Measurements from ENCODE around the gene GATA2.

Gene GATA2

DNA sequence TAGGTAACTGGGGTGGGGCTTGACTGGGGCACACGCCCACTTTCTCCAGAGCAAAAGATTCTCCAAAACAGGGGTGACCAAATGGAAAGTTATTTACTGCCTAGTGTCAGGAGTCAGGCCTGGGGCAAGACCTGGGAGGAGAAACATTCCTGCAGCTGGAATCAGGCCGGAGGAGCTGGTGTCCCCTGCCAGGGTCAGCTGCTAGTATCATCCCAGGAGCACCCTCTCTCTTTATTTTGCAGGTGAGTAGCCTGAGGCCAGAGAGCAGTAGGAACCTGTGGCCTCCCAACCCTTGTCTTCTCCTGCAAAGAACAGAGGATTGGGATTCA is 59.2 kb downstream of the GATA2 start:
- no peak for DNase-seq (ENCODE audit: extremely low read depth, insufficient read length)
- Histone ChIP-seq H3K27me3 (replicated peaks; ENCODE audit: control insufficient read depth, insufficient read depth, low read length) (peaks cover 2% of the 10 kb centered on the region), H3K4me3 (replicated peaks; ENCODE audit: low read depth, low read length) (no peak overlapping the region), H3K36me3 (ENCODE audit: control insufficient read depth, insufficient read depth, low read length) (no peaks in the 10 kb centered on the region)
- TF ChIP-seq, protein P1, sequence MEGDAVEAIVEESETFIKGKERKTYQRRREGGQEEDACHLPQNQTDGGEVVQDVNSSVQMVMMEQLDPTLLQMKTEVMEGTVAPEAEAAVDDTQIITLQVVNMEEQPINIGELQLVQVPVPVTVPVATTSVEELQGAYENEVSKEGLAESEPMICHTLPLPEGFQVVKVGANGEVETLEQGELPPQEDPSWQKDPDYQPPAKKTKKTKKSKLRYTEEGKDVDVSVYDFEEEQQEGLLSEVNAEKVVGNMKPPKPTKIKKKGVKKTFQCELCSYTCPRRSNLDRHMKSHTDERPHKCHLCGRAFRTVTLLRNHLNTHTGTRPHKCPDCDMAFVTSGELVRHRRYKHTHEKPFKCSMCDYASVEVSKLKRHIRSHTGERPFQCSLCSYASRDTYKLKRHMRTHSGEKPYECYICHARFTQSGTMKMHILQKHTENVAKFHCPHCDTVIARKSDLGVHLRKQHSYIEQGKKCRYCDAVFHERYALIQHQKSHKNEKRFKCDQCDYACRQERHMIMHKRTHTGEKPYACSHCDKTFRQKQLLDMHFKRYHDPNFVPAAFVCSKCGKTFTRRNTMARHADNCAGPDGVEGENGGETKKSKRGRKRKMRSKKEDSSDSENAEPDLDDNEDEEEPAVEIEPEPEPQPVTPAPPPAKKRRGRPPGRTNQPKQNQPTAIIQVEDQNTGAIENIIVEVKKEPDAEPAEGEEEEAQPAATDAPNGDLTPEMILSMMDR (IDR thresholded peaks at IDR 0.05; ENCODE audit: insufficient read depth, low read length, poor library complexity, severe bottlenecking) = no peak

DNA sequence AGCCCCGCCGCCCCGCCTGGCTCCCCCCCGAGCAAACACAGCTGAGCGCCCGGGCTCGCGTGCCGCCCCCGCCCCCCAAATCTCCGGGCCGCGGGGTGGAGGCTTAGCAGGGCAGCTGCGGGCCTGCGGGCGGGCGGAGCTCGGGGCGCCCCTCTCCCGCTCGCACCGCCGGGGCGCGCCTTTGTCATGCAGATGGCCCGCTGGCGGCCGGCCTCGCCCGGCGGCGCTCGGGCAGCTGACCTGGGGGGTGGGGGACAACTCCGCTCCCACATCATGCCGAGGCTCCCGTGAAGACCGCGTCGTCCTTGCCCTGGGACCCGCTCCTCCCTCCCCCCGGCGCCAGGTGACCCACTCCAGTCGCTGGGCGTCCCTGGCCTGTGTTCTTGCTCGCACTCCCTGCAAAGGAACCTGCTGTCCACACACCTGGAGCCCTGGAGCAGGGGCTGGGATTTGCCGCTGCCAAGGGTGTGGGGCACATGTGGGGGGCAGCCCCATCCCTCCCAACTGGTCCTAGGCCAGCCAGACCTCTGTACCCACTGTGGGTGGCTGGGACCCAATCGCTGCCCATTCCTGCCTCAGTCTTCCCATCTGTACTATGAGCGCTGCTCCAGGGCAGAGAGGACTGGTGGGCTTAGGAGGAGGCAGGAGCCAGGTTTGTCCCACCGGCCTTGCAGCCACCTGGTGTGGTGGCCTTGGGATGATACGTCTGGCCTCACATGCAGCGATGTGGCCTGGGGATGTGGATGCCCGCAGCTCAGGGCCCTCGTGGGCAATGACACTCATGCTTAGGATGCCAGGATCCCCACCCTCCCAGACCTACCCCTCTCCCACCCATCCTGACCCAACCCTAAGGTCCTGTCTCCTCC is 59.8 kb downstream of the GATA2 start:
- peaks cover 2% of the 10 kb centered on the region for H3K27me3 ChIP-seq (replicated peaks; ENCODE audit: control insufficient read depth, insufficient read depth, low read length)
- TF ChIP-seq, protein P1 (IDR thresholded peaks at IDR 0.05; ENCODE audit: insufficient read depth, low read length, poor library complexity, severe bottlenecking) = no peak
- H3K36me3 ChIP-seq (ENCODE audit: control insufficient read depth, insufficient read depth, low read length) = no peaks in the 10 kb centered on the region
- DNase-seq (ENCODE audit: extremely low read depth, insufficient read length) = no peak
- H3K4me3 ChIP-seq (replicated peaks; ENCODE audit: low read depth, low read length) = no peak overlapping the region

DNA sequence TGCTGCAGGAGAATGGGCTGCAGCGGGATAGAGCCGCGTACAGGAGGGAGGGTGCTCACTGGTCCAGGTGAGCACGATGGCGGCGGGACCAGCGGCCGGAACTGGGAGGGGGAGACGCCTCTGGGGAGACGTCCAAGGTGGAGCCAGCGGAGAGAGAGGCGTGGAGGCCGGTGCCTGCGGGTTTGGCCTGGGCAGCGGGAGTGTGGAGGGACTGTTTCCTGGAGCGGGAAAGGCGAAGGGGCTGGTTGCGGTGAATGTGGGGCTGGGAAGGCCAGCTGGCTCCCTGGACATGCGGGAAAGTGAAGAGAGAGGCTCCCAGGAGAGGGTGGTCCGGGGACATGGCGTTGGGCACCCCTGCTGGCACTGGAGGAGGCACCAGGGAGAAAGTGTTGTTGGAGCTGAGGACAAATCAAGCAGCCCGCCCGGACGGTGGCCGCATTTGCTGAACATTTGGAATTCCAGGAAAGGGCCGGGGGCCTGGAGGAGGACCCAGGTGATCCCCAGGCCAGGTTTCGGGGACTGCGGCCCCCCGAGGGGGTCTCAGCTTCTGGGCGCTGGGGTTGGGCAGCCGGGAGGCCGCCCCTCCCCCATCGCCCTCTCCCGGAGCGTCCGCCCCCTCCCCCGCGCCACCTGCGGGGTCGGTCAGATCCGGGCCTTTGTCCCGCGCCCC is 60.6 kb downstream of the GATA2 start:
- Histone ChIP-seq H3K27me3 (replicated peaks; ENCODE audit: control insufficient read depth, insufficient read depth, low read length) (peaks cover 2% of the 10 kb centered on the region), H3K4me3 (replicated peaks; ENCODE audit: low read depth, low read length) (no peak overlapping the region)
- no peak for DNase-seq (ENCODE audit: extremely low read depth, insufficient read length)

DNA sequence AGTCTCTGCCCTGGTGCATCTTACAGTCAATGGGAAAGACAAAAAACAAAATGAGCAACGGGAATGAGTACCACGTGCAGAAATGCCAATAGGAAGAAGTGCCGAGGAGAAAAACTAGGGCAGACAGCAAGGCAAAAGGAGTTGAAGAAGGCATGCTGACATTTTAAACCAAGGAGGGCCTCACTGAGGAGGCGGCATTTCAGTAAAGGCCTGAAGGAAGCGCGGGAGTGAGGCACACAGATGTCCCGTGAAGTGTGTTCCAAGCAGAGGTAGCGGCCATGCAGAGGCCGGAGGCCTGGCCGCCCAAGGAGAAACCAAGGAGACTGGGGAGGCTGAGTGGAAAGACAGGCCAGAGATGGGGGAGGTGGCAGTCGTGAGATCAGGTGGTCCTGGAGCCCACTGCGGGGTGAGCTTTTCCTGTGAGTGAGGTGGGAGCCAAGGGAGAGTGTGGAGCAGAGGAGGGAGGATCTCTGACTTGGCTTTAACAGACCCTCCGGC is 61.1 kb downstream of the GATA2 start:
- Histone ChIP-seq H3K36me3 (ENCODE audit: control insufficient read depth, insufficient read depth, low read length) (no peaks in the 10 kb centered on the region), H3K27me3 (replicated peaks; ENCODE audit: control insufficient read depth, insufficient read depth, low read length) (peaks cover 2% of the 10 kb centered on the region), H3K4me3 (replicated peaks; ENCODE audit: low read depth, low read length) (no peak overlapping the region)
- TF ChIP-seq, protein P1 (IDR thresholded peaks at IDR 0.05; ENCODE audit: insufficient read depth, low read length, poor library complexity, severe bottlenecking) = no peak
- DNase-seq (ENCODE audit: extremely low read depth, insufficient read length) = no peak

More for the DNA sequence above, 60.6 kb downstream of the GATA2 start:
- H3K36me3 ChIP-seq (ENCODE audit: control insufficient read depth, insufficient read depth, low read length) = no peaks in the 10 kb centered on the region
- TF ChIP-seq, protein P1 (IDR thresholded peaks at IDR 0.05; ENCODE audit: insufficient read depth, low read length, poor library complexity, severe bottlenecking) = no peak

DNA sequence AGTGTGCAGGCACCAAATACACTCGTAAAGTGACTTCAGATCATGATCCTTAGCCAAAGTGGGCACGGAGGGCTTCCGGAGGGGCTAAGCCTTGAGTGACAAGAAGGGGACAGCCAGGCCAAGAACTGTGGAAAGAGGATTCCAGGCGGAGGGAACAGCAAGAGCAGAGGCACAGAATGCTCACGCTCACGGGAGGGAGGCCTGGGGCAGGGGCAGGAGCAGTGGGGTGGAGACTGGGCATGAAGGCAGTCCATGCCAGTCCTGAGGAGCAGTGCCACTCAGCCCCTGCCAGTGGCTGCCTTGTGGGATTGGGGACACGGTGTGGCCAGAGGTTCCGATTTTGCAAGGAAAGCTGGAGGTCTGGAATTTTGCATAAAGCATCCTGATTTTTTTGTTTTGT is 62.3 kb downstream of the GATA2 start:
- Histone ChIP-seq H3K4me3 (replicated peaks; ENCODE audit: low read depth, low read length) (no peak overlapping the region), H3K27me3 (replicated peaks; ENCODE audit: control insufficient read depth, insufficient read depth, low read length) (peaks cover 2% of the 10 kb centered on the region), H3K36me3 (ENCODE audit: control insufficient read depth, insufficient read depth, low read length) (no peaks in the 10 kb centered on the region)
- TF ChIP-seq, protein P1 (IDR thresholded peaks at IDR 0.05; ENCODE audit: insufficient read depth, low read length, poor library complexity, severe bottlenecking) = no peak
- no peak for DNase-seq (ENCODE audit: extremely low read depth, insufficient read length)

Measured in GM06990 (cell line).